Uterus (tissue), 4 donors: ENCODE results near the gene UPK3BL1. TPM values are rescaled to one million over a fixed set of nuclear protein-coding genes. Genes with fewer than 3 reads are reported as not detected.
"Not testable (repeated sequence)": the region's sequence is repeated elsewhere in the genome, so short reads cannot be mapped to it uniquely, and the experiment has no call there.

Source experiments
- DNase-seq, 2 donors: peaks; one replicate each; pipeline ENCODE4 v3.0.0-alpha.2; 2019 to 2020
- H3K27ac ChIP-seq, 2 donors: fragments of 200-600 bp; sonication (generic); 1 replicate in 1 of 2; 2 replicates in 1 of 2; pipeline ENCODE4 v1.5.1; 2016 to 2018
- H3K27me3 ChIP-seq, 2 donors: fragments of 200-600 bp; sonication (generic); one replicate each; pipeline ENCODE4 v1.5.1; 2018 to 2019; ENCODE audit warnings: control low read depth in 1 of 2
- H3K36me3 ChIP-seq, 2 donors: fragments of 200-600 bp; sonication (generic); one replicate each; pipeline ENCODE4 v1.5.1; 2019; ENCODE audit warnings: control low read depth in 1 of 2
- H3K4me1 ChIP-seq, 2 donors: fragments of 200-600 bp; sonication (generic); one replicate each; pipeline ENCODE4 v1.5.1; 2018 to 2019; ENCODE audit warnings: control low read depth in 1 of 2
- H3K4me3 ChIP-seq, 2 donors: fragments of 200-600 bp; sonication (generic); 1 replicate in 1 of 2; 2 replicates in 1 of 2; pipeline ENCODE4 v1.5.1; 2018 to 2019; ENCODE audit warnings: mild to moderate bottlenecking in 1 of 2
- H3K9me3 ChIP-seq, 2 donors: fragments of 200-600 bp; sonication (generic); one replicate each; pipeline ENCODE4 v1.5.1; 2019; ENCODE audit warnings: control low read depth in 1 of 2
- intact Hi-C: fragments of 100-400 bp; cut with DNase I; formaldehyde crosslinking; loops from one replicate; pipeline ENCODE4 v1.15.1; 2023; ENCODE audit warnings: low total_unique reads
- total RNA-seq, 4 donors: library from RNA; depleted of rRNA in 3 of 4; stranded (reverse); fragments of >200 nt in 3 of 4; gene quantifications; one replicate each; pipeline versions ENCODE4 v1.1.0 to v1.2.4, GENCODE V29; 2014 to 2023
- donor health status: DM: yes; HTN: yes; CAD: no.

Gene UPK3BL1
- total RNA-seq, 4 donors from 2014 or later = 16.0 to 31.8 (median 19.6) TPM; not detected in 1

DNA sequence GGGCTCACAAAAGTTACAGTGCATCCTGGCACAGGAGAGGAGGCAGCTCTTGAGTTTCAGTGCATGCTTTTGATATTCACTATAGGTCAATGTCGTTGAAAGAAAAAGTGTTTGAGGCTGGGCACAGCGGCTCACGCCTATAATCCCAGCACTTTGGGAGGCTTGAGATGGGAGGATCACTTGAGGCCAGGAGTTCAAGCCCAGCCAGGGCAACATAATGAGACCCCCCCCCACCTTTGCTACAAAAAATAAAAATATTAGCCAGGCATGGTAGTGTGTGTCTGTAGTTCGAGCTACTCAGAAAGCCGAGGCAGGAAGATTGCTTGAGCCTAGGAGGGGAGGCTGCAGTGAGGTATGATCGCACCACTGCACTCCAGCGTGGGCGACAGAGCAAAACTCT is 24.5 kb downstream of the UPK3BL1 start:
- intact Hi-C loops, H3K27me3 ChIP-seq, H3K4me3 ChIP-seq, H3K36me3 ChIP-seq, H3K9me3 ChIP-seq, H3K27ac ChIP-seq, H3K4me1 ChIP-seq: not testable (repeated sequence)
- DNase-seq = peak in 1 of 2 donors; percentile 9

DNA sequence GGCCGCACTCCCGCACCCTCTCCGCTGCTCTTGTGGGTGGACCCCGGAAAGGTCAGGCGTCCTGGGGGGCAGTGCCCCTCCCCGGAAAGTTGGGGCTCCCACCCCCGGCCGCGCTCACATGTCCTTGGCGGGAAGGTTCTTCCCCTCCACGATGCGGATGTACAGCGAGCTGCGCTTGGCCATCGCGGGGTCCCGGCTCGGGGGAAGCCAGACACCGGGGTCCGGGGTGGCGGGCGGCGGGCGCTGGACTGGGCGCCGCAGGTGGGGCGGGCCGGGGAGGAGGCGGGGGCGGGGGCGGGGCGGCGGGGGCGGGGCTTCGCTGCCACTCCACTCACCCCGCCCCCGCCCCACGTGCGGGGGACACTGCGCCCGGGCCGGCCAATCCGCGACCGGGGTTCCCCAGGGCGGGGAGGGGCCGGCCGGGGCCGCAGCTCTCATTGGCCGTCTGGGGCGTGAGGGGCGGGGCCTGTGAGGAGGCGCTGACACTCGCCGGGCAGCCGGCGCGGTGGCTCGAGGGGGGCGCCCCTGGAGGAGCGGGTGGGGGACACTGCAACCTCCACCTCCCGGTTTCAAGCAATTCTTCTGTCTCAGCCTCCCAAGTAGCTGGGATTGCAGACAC is 26.0 kb downstream of the UPK3BL1 start, which contains the start of gene RASA4:
TSS of gene RASA4 (minus strand) at position 250 of the 619 bp plus-strand sequence. CDS start at position 183, 67 bp downstream.
- peak within 1 kb of the TSS; percentile 50 to 53 for H3K4me3 ChIP-seq
- H3K9me3 ChIP-seq, H3K27me3 ChIP-seq, intact Hi-C loops, H3K36me3 ChIP-seq, H3K4me1 ChIP-seq: not testable (repeated sequence)
- peak within 1 kb of the TSS; percentile 73 for H3K27ac ChIP-seq
- DNase-seq = peak; percentile 47 to 63

DNA sequence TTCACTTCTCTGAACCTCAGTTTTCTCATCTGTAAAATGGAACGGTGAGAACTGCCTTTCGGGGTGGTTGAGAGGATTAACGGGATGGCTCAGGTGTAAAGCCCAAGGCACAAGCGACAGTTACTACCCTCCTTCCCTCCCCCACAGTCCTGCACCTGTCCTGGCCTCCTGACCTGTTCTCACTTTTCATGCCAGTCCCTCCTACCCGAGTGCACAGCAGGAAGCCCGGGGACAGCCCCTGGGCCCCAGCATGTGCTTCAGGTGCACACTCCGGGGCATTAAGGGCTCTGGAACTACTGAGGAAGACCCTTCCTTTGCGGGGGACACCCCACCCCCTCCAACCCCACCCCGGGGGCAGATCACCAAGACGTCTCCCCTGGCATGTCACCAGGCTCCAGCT is 26.7 kb downstream of the UPK3BL1 start:
- H3K36me3 ChIP-seq, intact Hi-C loops, H3K27me3 ChIP-seq, H3K4me3 ChIP-seq, DNase-seq, H3K27ac ChIP-seq, H3K4me1 ChIP-seq, H3K9me3 ChIP-seq: not testable (repeated sequence)

DNA sequence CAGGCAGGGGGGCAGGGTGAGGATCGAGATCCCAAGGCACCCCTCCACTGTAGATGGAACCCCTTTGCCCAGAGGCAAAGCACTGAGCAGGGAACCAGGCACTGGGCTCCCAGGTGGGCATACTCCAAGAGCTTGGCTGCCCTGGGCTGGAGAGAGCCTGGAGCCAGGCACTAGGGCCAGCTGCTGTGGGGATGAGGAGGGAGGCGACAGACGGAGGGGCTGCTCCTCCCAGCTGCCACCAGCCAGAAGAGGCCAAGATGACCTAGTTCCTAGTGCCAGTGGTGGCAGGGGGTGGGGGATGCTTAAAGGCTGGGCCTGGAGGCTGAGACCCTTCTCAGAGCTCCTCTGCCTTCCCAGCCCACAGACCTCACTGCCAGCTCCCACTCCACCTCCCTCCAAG is 27.7 kb downstream of the UPK3BL1 start:
- intact Hi-C loops, DNase-seq, H3K27me3 ChIP-seq: not testable (repeated sequence)

DNA sequence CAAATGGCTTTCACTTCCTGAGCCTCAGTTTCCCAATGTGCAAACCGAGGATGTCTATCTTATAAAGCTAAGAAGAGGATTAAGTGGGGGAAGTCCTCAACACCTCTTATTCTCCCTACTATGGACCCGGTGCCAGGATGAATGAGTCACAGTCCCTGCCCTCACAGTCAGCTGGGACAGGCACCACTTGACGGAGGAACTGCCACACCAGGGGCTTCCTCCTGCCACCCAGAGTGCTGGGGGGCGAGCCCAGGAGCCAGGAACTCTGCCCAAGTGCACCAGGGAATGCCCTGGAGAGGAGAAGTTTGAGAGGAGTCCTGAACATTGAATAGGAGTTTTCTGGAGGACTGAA is 28.3 kb downstream of the UPK3BL1 start:
- H3K9me3 ChIP-seq, H3K4me1 ChIP-seq, H3K4me3 ChIP-seq, H3K36me3 ChIP-seq, H3K27ac ChIP-seq, DNase-seq, H3K27me3 ChIP-seq, intact Hi-C loops: not testable (repeated sequence)

More for the DNA sequence above, 27.7 kb downstream of the UPK3BL1 start:
- not testable (repeated sequence) for H3K36me3 ChIP-seq, H3K9me3 ChIP-seq, H3K4me1 ChIP-seq, H3K4me3 ChIP-seq, H3K27ac ChIP-seq

DNA sequence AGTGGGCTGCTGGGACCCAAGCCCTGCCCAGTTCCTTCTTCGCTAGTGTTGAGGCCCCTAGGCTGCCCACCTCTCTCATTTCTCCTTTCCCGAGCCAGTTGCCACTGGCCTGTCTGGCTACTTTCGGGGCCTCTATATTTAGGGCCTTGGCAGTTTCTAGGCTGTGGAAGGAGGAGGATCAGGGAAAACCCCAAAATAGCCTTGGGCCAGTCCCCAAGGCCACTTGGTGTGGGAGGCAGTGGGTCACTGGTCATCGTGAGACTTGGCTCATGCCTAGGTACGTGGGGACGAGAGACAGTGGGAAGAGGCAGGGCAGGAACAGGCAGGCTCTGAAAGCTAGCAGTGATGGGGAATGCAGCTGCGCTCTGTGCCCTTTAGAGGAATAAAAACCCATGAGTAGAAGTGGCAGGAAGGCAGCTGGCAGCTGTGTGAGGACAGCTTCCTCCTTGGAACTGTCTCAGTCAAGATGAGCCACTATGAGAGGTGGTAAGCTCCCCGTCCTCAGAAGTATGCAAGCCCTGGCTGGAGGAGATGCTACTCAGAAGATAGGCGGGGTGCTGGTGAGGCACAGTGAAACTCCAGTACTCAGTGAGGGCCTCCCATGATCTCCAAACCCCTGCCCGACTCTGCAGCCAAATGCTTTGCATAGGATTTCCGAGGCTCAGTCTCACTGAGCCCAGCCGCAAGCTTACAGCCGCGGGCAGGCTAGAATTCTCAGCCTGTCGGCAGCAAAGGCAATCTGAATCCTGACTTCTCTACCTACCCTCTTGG is 28.8 kb downstream of the UPK3BL1 start:
- DNase-seq = peak; percentile 13 to 16
- H3K9me3 ChIP-seq, H3K27me3 ChIP-seq, H3K36me3 ChIP-seq, H3K4me3 ChIP-seq, H3K4me1 ChIP-seq, intact Hi-C loops: not testable (repeated sequence)
- peak overlapping the region in 1 of 2 donors; percentile 59 for H3K27ac ChIP-seq

DNA sequence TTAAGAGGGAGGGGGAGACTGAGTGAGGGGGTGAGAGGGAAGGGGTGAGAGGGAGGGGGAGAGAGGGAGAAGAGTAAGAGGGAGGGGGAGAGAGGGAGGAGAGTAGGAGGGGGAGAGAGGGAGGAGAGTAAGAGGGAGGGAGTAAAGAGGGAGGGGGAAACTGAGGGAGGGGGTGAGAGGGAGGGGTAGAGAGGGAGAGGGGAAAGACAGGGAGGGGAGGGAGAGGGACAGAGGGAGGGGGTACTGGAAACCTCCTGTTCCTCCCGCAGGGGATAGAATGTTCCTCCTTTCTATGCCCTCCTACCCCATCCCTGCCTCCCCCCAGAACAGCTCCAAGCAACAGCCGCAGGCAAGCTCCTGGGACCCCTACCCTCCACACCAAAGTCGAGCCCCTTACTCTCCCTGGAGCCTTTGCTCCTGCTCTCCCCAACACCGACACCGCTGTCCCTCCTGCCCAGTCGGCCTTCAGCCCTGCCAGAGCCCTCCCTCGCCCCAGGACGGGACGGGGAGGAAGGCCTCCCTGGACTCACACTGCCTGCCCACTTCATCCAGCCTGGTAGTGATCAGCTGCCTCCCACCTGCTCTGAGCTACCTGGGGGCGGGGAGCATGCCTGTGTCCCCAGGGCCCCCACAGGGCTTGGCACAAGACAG is 30.8 kb downstream of the UPK3BL1 start:
- H3K4me1 ChIP-seq, H3K9me3 ChIP-seq, H3K27me3 ChIP-seq, H3K36me3 ChIP-seq, H3K4me3 ChIP-seq, intact Hi-C loops: not testable (repeated sequence)
- DNase-seq = peak; percentile 31 to 53
- H3K27ac ChIP-seq = peak overlapping the region; percentile 69 to 77

DNA sequence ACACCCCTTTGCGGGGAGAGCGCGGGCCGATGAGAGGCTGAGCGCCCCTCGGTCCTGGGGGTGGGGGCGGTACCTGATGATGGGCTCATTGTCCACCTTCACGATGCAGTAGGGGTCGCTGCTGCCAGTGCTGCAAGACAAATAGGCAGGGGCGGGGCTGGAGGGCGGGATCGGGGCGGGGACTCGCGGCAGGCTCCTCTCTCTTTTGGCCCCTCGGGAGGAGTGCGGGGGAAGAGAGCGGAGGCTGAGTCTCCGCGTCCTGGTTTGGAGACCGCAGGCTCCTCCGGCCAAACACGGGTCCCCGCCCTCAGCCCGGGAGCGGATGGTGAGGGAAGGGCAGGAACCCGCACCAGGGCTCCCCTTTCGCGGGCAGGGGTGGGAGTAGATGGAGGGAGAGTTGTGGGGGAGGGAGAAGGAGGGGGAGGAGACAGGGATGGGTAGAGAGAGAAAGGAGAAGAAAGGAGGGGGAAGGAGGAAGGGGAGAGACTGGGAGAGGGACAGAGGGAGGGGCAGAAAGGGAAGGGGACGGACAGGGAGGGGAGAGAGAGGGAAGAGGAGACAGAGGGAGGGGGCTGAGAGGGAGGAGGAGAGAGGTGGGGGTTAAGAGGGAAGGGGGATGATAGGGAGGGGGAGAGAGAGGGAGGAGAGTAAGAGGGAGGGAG is 31.4 kb downstream of the UPK3BL1 start:
- H3K4me1 ChIP-seq, intact Hi-C loops, H3K36me3 ChIP-seq, H3K27me3 ChIP-seq, H3K27ac ChIP-seq, DNase-seq, H3K9me3 ChIP-seq, H3K4me3 ChIP-seq: not testable (repeated sequence)

DNA sequence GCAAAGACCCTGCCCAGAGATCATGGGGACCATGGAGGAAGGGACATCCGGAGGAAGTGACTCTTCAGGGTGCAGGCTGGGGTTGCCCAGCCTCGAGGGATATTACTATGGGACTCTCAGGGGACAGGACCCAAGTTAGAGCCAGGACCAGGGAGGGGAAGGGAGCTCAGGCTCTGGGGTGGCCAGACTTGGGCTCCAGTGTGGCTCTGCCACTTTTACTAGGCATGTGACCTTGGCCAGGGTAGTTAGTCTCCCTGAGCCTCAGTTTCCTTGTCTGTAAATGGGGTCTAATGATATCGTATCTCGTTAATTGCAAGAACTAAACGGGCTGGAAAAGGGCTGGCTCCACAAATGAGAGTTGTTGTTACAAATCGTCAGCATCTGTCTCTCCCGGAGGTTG is 32.1 kb downstream of the UPK3BL1 start:
- not testable (repeated sequence) for H3K27ac ChIP-seq
- DNase-seq = peak; percentile 14 to 27

DNA sequence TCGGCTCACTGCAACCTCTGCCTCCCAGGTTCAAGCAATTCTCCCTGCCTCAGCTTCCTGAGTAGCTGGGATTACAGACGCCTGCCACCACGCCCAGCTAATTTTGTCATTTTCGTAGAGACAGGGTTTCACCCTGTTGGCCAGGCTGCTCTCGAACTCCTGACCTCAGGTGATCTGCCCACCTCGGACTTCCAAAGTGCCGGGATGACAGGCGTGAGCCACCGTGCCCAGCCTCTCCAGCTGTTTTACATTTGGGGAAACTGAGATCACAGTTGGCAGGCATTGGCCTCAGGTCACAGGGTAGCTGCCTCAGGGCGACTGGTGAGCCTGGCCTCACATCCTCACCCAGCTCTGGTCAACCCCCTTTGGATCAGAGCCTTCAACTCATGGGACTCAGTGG is 32.9 kb downstream of the UPK3BL1 start:
- H3K27ac ChIP-seq, H3K9me3 ChIP-seq, H3K4me1 ChIP-seq, intact Hi-C loops, H3K4me3 ChIP-seq, H3K36me3 ChIP-seq, H3K27me3 ChIP-seq: not testable (repeated sequence)
- DNase-seq = peak in 1 of 2 donors; percentile 9

More for the DNA sequence above, 32.1 kb downstream of the UPK3BL1 start:
- H3K27me3 ChIP-seq, H3K4me3 ChIP-seq, H3K9me3 ChIP-seq, intact Hi-C loops, H3K36me3 ChIP-seq, H3K4me1 ChIP-seq: not testable (repeated sequence)

DNA sequence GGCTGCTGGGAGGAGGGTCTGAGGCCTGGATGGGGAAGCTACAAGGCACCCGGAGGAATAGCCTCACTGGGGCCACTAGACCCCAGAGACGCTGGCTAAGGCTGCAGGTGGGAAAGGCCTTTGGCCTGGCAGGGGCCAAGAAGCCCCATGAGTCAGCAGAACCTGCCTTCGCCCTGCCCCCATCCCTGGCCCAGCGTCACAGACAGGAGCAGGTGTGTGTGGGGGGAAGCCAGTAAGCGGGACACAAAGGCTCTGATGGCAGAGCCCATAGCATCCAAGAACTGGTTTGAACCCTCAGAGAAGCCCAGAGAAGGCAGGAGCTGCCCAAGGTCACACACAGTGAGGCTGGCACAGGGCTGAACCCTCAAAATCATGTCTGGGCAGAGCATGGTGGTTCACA is 35.7 kb downstream of the UPK3BL1 start:
- H3K27me3 ChIP-seq, H3K9me3 ChIP-seq, DNase-seq, intact Hi-C loops, H3K27ac ChIP-seq, H3K36me3 ChIP-seq, H3K4me3 ChIP-seq, H3K4me1 ChIP-seq: not testable (repeated sequence)

DNA sequence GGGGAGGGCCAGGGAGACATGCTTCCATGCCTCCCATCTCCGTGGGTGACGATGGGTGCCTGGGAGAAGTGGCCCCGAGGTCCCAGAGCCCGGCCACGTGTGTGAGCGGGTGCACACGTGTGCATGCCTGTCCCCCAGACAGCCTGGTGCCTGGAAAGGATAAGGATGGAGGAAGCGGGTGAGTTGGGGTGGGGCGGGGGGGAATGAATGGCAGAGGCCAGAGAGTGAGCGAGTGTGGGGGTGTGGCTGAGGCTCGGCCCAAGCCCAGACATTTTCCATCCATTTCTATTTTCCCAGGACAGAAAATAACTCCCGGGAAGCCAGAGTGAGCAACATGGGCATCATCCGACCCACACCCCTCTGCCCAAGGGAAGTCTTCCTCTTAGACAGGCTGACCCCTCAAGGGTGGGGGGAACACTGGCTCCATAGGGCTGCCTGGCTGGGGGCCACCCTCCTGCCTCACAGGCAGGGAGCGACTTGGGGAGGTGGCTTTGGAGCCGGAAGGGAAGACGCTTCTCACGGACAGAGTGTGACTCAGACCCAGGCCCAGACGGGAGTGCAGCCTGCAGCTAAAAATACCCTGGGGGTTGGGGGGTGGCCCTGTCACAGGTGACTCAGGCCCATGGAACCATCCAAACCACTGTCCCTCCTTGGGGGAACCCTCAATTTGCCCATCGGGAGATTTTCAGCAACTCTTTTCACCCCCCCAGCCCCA is 38.0 kb downstream of the UPK3BL1 start:
- H3K4me3 ChIP-seq, H3K36me3 ChIP-seq, H3K4me1 ChIP-seq, H3K27ac ChIP-seq, H3K9me3 ChIP-seq, DNase-seq, H3K27me3 ChIP-seq, intact Hi-C loops: not testable (repeated sequence)
